Inferior parietal cortex (tissue), 1 donor: Measurements from ENCODE around the gene LSM12.

Source experiments
- DNase-seq: peaks from one replicate; pipeline ENCODE4 v3.0.0-alpha.2; 2016; ENCODE audit errors: extremely low spot score

LSM12 gene

DNA sequence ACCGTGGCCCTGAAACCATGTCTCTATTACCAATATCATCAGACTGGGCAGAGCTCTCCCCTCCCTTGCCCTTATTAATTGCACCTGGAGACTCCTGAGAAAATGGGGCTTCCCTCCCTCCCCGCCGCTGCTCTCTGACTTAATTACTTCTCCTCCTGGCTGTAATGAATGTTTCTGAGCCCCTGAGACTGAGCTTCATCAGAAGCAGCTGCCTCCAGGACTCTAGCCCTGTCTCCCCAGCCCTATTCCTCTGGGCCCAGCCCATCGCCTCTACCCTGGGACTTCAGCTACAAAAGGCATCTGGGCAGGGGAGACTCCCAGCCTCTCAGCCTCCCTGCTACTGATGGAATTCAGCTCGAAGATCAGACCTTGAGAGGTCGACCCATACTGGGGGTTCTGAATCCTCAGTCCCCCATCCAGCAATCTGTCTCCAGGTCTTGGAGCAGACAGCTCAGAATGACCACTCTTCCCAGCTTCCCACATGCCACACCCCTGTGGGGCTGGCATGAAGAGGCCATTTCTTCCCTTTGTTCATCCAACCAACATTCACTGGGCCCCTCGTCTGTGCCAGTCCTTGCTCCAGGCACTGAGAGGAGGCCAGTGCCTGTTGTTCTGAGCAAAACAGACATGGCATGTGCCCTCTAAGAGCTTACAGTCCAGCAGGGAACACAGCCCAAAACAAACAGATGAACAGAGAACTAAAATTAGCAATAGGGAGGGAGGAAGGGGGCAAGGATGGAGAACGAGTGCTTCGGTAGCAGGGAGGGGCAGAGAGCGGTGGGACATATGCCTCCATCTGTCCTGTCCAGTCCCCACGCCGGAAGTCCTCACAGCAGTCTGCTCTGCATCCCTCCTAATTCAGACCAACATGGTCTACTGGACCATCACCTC lies 79.1 kb downstream of the LSM12 start:
- DNase-seq, result no peak

DNA sequence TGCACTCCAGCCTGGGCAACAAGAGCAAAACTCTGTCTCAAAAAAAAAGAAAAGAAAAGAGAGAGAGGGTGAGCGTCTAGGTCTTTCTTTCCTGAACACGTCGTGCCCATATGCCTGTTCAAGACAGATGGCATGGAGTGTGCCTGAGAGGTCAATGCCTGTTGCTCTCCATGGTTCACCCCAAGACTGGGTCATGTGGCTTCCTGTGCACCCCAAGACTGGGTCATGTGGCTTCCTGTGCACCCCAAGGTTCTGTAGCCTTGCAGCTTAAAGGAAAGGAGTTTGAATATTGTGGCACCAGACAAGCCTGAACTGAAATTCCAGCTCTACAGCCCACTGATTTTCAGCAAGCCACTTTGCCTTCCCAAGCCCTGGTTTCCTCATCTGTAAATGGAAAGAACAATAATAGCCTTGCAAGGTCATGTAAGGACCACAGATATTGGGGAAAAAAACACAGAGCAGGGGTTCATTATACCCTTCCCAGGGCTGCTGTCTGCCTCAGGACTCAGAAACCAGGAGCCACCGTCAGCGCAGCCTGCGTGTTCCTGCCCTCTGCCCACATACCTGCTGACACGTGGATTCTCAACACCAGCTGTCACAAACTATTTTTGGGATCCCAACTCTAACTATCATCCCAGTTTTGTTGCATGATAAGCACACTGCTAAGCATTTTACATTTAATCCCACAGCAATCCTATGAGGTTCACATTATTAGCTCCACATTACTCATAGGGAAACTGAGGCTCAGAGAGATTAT lies 80.1 kb downstream of the LSM12 start:
- peak; percentile 30 for DNase-seq

DNA sequence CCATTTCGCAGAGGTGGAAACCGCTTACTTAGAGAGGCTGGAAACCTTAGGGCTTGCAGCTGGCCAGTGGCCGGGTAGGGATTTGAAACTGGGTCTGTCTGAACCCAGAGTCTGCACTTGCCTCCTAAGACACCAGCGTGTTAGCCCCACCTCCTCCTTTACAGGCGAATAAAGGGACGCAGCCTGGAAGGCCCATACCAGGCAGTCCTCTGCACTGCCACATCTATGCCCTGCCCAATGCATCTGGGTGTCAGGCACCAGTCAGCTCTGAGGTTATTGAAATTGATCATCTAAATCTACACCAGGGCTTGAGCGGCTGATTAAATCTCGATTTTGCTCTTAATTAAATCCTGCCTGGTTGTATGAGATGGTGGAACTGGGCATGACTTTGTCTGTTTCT lies 82.0 kb downstream of the LSM12 start:
- no peak for DNase-seq
